EH (cell line): ENCODE measurements around the gene SLC12A7.
"Not testable (repeated sequence)": the region's sequence is repeated elsewhere in the genome, so short reads cannot be mapped to it uniquely, and the experiment has no call there.

Experiments used
- DNase-seq: peaks from one replicate; pipeline ENCODE4 v3.0.0-alpha.2; 2015; ENCODE audit warnings: low read depth

SLC12A7 gene

DNA sequence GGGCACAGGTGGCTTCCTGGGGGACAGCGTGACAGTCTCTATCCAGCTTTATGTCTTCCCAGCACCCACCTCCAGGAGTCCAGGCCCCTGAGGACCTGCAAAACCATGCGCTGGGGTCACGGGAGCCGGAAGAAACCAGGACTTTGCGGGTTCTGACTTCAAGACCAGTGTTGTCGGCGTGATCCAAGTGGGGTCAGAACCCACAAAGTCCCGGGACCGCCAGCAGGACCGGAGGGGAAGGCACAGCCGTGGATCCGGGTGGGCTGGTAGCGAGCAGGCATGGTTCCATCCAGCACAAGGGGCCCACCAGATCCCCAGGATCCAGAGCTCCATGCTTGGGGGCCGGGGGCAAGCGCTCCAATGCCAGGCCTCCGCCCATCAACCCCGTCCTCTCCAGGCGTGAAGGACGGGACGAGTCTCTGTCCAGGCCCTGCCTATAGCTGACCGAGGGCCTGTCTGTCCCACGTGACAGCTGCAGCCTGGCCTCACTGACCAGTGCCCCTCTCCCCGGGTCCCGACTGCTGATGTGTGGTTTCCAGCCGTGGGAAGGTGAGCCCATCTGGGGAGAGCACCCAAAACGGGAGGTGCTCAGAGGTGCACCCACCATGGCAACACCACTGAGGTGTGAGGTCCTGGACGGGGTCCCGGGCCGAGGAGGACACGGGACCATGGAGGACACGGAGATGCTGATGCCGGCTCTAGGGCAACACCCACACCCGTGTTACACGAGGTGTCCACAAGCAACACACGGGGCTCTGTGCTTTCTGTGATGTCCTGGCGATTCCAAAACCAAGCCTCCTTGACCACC, 48.9 kb downstream of the SLC12A7 start:
- no peak for DNase-seq

DNA sequence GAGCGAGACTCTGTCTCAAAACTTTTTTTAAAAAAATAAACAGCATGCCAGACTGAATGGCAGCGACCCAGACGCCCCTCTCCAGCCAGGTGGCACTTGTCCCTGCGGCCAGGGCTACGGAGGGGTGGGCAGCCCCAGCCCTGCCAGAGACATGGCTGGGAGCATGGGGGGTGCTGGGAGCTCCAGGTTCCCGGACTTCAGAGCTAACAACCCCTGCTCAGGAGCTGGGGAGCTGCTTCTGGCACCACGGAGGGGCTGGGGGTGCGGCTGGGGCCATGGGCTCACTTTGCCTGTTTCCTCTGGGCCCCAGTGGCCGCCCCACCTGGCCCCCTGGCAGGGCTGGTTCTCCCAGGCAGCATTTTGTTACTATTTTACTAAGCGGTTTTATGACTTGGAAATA, 49.9 kb downstream of the SLC12A7 start:
- DNase-seq, result no peak

DNA sequence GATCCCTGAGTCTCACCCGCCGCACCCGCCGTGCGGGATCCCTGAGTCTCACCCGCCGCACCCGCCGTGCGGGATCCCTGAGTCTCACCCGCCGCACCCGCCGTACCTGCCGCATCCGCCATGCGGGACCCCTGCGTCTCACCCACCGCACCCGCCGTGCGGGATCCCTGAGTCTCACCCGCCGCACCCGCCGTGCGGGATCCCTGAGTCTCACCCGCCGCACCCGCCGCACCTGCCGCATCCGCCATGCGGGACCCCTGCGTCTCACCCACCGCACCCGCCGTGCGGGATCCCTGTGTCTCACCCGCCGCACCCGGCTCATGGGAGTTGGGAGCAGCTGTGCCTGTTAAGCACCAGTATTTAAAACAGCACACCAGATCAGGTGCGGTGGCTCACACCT, 50.6 kb downstream of the SLC12A7 start:
- not testable (repeated sequence) for DNase-seq

DNA sequence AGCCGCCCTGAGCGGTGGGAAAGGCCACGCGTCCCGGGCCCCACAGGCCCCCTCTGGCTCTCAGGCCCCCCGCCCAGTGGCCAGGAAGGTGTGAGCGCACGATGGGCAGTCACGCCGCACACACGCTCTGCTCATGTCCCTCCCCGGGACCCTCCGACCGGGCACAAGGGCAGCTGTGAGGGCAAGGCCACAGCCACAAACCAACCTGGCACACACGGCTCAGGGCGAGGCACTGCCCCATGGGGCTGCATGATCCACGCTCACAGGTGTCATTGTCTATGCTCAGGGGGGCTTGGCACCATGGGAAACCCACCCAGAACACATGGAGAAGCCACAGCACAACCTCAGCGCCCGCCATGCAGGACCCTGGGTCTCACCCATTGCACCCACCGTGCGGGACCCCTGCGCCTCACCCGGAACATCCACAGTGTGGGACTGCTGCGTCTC, 51.3 kb downstream of the SLC12A7 start:
- no peak for DNase-seq

DNA sequence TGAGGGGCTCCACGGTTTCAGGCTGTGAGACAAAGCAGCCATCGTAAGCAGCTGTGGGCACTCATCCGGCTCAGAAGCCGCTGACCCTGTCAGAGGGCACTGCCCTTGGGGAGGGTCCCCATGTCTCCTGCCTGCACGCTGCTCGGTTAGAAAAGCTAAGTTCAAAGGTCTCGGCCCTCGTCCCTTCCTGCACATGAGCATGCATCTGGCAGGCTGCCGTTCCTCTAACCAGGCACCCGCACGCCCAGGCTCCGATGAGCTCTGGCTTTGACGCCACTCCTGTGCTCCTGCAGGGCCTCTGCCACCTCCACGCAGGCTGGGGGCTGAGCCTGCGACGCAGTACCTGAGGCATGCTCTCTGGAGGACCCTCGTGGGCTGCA, 52.0 kb downstream of the SLC12A7 start:
- DNase-seq, result no peak

DNA sequence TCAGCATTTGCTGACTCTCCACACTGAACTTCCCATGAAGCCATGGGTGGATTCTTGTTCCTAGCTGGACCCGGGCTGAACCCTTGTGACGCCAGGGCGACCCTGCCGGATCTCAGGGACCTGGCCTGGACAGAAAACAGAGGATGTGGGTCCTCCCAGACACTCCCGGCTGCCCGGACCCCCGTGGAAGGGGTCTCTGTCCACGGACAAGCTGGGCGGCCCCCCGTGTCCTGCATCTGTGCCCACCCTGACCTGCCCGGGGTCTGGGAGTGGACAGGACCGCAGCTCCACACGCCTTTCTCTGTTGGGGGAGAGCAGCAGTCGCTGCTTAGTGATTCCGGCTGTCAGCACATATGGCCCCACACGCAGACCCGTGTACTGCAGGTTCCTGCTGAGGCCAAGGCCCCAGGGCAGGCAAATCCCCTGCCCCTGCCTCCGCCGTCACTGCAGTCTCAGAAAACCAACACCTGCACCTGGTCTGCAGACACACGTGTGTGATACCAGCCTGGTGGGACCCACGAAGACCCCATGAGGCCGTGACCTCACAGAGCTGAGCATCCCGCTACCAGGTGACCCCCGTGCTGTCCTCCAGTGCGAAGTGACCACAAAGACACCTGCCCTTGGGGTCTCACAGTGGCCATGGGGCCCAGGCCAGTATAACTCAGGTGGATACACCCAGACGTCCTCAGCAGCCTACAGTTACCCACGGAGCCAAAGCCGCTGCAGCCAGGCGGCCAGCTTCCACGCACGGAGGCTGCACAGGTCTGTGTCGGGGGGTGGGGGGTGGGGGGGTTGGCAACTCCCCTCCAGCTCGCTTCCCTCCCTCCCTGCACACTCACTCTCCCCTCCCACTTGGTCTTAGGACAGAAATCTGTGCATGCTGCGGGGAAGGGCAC, 52.6 kb downstream of the SLC12A7 start:
- DNase-seq, result no peak

DNA sequence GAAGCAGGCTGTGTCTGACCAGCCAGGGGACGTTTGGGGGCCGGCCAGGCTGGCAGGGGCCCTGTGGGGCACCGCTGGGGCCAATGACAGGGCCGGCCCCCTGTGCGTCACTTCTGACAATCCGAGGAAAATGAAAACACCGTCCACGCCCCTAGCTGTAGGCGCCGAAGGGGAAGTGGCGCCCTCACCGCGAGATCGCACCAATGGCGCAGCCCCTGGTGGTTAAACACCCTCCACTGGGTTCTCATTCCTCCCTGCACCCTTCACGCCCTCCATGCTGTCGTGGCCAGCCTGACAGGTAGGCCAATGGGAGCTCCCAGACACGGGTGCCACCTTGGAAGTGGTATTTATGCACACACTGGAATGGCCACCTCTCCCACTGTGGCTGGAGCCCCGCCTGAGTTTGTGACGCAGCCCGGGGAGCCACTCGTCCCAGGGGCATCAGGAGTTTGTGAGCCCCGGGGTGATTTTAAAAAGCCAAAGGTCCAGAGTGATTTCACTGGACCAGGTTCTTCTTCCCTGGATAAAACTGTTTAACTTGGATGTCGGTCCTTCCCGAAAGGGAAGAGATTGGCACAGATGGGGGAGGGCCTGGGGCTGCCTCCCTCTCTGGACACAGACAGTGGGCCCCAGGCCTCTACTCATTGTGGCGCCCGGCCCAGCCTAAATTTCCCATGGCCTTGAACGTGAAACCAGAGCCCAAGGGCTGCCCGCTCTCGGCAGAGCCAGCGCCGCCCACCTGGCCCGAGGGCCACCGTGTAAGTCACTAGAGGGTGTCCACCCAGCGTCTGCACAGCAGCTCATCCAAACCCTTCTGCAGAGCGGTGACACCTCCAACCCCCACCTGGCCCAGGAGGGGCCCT, 53.5 kb downstream of the SLC12A7 start:
- DNase-seq, result no peak

DNA sequence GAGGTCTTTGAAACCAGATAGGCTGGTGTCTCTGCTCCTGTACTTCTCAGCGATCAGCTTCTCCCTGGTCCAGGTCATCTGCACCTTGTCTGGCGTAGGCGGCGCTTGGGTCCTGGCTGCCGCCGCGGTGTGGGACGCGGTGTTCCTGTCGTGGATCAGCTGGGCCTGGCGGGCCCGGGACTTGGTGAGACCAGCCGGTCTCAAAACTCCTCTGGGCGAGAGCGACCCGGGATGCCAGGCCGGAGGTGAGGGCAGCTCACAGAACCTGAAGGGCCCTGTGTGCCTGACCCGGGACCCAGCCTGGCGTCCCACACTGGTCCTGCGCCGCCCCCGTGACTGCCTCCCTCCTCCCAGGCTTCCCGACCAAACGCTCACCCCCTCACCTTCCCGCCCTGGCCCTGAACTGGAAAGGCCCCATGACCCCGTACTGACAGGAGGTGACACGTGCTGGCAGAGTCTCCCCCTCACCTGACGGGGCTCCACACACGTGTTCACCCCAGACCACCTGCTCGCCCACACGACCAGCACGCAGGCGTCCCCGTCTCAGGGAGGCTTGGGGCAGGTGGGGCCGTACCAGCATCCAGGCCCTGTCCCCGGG, 54.3 kb downstream of the SLC12A7 start:
- DNase-seq, result no peak

DNA sequence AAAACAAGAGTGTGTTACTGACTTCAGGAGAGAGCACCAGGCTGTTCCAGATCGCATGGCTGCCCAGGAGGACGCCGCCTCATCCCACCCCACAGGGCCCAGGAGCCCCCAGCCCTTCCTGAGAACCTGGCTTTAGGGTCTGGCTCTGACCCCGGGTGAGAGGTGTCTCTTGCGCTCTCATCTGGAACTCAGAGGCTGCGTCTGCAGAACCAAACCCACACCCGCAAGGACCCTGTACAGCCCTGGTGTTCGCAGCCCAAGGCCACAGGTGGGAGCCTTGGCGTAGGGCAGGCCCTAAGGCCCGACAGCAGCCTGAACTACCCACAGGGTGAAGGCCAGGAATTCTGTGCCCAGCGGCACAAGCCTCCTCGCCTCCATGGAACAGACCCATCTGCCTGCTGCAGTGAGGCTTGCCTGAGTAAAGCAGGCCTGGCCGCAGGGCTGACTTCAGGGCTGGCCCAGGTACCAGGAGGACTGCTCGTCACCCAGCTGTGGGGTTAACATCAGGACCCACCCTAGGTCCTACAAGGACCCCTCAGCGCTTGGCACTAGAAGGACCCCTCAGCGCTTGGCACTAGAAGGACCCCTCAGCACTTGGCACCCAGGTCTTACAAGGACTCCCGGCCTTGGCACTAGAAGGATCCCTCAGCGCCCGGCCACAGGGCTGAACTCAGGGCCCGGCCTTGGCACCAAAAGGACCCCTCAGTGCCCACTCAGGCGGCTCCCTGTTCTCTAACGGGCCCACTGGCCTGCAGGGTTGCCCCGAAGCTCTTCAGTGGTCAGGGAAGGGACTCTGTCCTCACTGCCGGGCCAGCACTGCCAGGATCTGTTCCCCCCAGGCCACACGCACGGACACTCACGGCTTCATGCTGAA, 55.0 kb downstream of the SLC12A7 start:
- no peak for DNase-seq

DNA sequence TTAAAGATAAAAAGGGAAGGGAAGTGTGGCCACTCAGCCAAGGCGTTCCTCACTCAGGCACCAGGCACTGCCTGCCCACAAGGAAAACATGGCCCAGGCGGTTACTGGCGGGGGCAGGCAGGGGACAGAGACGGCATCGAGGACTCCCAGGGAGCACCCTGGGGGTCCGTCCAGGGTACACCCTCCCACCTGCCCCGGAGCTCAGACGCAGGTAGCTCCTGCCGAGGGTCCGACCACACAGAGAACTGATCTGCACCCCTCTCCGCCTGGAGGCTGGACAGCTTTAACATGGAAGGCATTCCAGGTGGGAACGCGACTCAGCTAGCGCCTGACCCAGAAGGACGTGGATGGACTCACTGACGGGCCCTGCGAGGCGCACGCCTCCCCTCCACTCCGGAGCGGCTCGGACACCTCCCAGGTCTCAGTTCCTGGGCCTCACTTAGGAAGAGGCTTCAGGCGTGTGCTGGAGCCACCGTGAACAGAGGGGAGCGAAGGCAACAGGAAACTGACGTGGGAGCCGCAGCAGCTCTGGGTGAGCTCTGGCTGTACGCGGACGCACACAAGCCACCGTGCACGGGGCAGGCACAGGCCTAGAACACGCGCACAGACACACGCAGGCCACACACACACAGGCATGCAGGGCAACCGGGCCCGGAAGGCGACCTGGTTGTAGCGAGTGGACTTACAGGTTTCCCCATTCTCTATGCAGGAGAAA, 55.8 kb downstream of the SLC12A7 start:
- no peak for DNase-seq

DNA sequence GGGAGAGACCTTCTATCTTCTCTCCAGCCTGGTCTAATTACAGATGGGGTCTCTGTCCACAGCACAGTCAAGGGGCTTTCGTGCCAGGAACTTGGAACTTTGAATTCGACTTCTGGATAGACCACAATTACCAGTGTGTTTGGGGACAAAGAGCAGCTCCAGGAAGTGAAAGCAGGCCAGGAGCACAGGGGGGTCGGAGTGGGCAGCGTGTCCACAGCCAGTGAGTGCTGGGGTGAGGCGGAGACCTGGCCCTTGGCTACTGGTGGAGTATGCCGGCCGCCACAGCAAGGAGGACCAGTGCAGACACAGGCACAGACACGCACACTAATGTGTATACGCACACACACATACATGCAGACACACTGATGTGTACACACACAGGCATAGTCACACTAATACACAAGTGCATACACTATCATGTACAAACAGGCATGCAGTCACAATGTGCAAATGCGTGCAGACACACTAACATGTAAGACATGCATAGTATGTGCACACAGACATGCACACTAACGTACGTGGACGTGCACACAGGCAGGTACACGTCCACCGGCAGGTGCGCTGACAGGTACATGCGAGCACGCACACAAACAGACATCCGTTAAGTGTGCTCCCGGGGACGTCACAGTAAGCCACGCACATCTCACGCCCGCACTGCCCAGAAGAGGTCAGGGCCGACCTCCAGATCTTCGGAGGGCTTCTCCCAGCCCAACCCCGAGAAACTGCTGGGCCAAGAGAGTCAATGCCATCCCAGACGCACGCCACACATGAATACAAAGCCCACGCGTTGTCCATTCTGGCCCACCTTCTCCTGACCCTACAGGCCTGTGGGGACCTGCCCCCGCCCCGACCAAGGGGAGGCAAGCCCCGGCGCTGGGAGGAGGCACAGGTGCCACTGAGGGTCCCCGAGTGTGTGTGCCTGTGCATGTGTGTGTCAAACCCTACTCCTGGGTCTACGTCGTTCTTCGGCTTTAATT, 56.8 kb downstream of the SLC12A7 start:
- no peak for DNase-seq

DNA sequence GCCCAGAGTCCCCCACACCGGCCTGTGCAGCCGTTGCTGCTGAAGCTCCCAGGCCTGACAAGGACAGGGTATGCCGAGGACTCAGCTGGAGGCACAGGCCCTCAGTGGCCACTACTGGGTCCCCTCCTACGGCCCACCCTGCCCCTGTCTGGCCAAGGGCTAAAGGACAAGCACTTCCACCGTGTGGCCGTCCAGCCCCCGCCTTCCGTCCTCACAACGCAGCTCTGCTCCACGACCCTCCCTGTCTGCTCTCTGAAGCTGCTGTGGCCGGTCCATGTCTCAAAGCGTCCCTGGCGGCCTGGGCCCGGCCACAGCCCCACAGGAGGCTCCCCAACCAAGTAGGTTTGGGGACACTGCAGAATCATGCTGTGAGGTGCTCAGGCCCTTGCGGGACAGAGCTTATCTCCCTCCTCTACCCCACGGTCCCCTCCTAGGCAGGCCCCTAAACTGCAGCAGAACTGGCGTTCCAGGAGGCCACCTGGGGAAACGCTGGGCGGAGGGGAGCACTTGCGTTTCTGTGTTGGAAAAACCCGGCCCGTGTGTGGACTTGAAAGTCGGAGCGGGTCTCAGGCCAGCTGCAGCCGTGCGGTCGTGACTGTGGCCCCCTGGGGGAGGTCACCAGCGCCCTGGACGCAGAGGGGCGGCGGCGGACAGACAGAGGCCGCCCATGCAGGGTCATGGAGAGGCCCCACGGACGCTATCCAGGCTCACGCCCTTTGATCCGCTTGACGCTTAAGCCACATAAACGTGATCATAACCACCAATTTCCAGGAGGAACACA, 57.7 kb downstream of the SLC12A7 start:
- no peak for DNase-seq

DNA sequence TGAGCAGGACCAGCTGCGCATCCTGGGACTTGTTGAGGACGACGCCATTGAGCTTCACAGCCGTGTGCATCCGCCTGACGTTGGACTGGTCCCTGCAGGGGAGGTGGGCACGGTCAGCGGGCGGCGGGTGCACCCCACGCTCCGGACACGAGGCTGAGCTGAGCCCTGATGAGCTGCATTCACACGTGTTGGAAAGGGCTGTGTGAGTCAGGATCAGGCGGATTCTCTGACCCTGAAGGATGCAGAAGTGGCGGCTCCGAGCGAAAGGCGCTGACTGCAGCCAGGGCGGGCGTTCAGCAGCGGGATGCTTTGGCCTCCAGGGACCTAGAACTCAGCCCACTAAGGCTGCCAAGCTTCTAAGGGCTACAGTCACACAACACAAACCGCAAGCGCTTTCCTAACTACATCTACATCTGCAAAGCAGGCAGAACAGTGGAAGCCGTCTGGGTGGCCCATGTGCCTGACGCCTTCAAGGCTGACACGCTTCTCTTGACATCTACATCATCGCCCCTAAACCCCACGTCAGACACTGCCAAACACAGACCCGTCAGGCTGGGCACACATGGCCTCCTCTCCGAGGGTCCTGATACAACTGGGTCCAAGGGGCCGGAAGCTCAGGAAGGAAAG, 58.4 kb downstream of the SLC12A7 start:
- no peak for DNase-seq

DNA sequence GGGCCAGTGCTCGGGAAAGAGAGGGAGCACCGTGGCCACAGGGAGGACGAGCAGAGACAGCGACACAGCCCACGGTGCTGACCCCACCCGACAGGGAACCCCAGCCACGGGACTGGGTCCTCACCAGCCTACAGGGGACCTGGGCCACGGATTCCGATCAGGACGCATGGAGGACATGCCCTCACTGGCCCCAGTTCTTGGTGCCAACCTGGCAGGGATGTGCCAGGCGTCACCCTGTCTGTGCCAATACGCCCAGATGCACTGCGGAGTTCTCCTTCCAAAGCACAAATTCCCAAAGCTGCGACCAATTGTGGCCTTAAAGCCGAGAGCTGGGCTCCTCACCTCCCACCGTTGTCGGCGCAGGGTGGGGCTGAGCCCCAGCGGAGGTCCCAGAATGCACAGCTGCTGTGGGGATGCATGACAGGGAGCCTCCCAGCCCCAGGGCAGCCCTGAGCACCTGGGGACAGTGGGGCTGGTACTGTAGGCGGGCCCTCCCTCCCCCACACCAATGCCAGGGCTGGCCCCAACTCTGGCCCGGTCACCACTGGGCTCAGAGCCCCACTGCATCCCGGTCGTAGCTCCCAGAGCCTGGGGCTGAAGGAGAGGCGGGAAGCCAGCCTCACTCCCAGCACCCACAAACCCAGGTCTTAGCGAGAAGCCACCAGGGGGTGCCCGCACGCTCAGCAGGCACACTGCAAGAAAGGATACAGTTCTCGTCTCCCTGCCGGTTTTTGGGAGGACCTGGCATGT, 59.0 kb downstream of the SLC12A7 start:
- peak; percentile 7 for DNase-seq

DNA sequence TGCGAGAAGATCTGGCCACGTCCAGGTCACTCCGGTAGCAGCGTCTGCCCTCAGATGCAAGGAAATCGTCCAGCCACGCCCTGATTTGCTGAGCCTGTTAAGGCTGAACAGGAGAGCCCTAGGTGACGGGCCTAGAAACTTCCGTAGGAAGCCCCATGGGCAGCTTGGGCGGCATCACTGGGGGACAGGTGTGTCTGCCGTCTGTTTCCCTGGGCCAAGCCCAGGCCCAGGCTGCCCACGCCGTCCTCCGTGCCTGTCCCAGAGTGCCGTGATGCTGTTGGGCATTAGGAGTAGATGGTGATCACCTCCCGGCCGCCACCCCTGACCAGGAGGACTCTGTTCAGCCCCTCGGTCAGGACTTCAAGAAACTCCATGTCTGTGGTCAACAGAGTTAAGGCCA, 59.8 kb downstream of the SLC12A7 start:
- no peak for DNase-seq

DNA sequence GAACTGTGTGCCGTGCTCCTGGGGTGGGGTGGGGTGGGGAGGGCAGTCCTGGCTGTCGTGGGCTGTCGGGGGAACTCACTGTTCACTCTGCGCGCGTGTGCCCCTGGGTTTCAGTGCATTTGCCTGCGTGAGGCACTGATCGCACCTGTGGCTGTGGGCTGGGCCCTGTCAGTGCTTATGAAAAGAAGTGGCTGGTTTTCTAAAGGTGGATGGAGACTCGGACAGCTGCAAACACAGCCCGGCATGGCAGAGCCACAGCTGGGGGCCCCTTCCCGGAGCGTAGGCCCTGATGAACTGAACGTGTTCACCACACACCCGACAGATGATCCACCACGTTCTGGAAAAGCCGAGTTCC, 60.5 kb downstream of the SLC12A7 start:
- DNase-seq, result no peak
